K562 treated with DMSO at 1 percent for 4 hours (cell line): Measurements from ENCODE around the gene MID1. TPM values are rescaled to one million over a fixed set of nuclear protein-coding genes. Genes with fewer than 3 reads are reported as not detected.

Experiments
- total RNA-seq: library from RNA; unstranded; fragments of 300-600 nt; gene quantifications from 2 replicates; pipeline ENCODE4 v1.2.3, GENCODE V29; 2022; ENCODE audit not compliant: insufficient read depth

Gene MID1
- total RNA-seq = 0.65 and 0.90 TPM in 2 replicates

GRCh38 chrX:10620121-10620699, at the start of gene MID1:
MID1 (minus strand) TSS chrX:10620585; CDS start chrX:10567547, 53,038 bp downstream.

